ENCODE measurements around the gene NPAS2.

NPAS2 gene

DNA sequence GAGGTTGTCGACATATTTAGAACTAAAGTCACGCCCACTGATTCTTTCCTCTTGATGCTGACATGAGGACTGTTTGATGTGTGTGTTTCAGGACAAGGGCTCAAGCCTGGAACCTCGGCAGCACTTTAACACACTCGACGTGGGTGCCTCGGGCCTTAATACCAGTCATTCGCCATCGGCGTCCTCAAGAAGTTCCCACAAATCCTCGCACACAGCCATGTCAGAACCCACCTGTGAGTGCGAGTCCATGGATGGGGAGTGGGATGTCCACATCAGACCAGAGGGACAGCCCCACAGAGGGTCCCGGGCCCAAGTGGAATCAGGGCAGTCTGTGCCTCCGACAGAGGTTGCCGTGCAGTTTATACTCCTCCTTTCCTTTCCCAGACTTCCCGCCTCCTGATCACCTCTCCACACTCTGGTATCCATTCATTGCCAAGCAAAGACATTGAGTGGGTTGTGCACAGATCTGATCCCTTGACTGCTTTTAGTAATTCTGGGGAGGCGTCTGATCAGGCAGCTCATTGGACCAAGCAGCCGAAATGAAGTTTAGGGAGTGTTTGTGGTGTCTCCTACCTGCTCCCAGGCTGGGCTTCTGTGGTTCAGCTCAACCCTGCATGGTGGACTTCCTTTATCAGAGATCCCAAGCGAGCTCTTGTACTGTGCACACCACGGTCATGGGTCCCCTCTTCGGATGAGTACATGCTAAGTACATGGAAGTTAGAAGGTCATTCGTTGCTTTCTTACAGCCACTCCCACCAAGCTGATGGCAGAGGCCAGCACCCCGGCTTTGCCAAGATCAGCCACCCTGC is 155.0 kb downstream of the NPAS2 start:
- no peak for DNase-seq

DNA sequence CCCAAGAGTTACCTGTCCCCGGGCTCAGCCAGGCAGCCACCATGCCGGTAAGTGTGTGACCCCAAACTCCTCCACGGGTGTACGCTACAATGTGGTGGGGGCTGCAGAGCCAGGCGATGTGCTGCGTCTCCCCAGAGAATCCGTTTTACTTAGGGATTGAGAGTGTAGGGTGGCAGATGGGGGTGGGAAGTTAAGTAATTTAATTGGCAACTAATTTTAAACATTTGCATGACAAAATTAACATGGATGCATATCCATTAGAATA is 155.5 kb downstream of the NPAS2 start:
- no peak for DNase-seq

DNA sequence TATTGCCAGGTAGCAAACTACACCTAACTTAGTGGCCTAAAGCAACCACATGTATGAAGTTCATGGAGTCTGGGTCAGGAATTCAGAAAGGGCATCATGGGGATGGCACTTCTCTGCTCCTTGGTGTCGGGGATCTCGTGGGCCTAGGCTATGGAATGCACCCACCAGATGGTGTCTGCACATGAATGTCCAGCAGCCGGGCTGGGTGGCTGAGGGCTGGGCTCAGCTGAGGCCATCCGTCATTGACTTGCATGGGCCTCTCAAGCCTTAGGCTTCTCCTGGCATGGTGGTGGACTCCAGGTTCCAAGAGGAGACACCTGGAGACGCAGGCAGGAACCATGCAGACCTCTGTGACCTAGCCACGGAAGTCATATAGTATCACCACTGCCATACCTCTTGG is 156.1 kb downstream of the NPAS2 start:
- no peak for DNase-seq

DNA sequence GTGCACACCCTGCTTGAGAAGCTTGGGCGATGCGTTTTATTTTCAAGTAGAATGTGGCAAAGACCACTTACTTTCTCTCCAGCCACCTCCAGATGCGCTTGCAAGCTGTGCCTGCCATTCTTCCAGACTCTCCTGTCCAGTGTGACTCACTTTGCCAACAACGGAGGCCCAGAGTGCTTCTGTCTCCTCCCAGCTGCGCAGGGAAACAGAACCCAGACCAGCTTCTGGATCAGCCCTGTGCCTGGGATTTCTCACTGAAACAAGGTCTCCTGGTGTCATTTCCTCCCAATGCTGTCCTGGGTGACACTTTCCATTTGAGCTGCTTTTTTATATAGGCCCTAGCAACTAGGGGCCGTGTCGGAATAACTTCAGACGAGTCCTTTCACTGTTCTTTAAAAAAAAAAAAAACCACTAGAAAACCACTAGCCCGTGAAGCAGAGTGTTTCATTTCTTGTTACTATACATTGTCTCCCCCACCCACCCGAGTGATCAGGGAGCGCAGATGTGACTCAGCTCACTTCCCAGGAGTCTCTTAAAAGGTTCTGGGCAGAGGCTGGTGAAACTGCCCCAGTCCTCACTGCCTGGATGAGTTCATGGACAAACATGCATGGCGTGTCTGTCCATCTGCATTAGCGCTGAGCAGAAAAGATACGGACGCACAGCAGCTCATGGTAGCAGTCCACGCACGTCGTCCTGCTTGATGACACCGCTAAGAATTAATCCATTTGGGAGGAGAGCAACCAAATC is 156.9 kb downstream of the NPAS2 start:
- DNase-seq = no peak

DNA sequence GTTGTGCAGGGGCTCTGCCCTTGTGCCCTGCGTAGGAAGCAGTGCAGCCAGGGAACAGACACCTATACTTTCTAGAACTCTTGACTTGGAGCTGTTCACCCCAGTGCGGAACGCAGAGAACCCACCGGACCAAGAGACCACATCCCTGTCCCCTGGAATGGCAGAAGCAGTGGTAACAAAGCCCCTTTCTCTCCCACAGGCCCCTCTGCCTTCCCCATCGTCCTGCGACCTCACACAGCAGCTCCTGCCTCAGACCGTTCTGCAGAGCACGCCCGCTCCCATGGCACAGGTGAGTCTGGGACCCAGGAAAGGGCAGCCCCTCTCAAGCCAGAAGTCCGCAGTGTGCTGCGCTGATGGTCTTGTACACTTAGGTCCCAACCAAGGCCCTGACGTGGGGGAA is 157.6 kb downstream of the NPAS2 start:
- no peak for DNase-seq

DNA sequence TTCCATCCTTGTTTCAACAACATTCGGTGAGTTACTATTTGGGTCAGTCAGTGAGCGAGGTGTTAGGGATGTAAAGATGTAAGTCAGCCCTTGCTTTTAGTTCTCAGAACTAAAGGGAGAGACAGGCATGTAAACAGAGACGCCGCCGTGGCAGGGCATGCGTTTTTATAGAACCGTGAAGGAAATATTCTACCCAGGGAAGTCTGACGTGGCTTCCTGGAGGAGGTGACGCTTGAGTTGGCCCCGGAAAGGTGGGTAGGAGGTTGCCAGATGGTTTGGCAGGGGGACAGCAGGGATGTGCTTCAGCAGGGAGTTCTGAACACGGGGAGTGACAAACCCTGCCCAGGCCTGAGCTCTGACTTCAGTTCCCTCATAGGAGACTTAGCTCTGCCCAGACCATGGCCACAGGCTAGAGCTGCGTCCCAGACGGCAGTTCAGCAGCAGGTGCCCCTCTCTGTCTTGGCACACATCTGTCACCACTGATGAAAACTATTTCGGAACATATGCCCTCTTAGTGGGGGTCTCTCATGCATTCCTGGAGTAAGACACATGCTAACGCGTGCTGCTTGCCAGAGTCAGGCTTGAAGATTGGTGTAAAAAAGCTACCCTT is 158.7 kb downstream of the NPAS2 start:
- no peak for DNase-seq

DNA sequence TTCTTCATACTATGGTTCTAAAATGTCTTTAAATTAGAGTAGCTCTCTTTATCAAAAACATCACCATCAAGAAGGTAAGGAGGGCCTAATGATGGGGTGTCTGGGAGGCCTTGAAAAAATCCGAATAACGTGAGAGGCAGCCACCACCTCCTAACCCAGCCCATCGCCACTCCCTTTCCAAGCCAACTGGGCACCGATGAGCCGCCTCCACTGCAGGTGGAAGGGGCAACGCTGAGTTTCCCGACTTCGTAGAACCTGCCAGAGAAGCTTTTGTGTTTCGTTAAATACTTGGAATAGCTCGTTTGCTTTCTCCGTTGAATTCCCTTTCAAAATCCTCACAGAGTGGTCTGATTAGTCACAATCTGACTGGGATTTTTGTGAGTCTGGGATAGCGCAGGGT is 160.1 kb downstream of the NPAS2 start:
- DNase-seq = no peak

DNA sequence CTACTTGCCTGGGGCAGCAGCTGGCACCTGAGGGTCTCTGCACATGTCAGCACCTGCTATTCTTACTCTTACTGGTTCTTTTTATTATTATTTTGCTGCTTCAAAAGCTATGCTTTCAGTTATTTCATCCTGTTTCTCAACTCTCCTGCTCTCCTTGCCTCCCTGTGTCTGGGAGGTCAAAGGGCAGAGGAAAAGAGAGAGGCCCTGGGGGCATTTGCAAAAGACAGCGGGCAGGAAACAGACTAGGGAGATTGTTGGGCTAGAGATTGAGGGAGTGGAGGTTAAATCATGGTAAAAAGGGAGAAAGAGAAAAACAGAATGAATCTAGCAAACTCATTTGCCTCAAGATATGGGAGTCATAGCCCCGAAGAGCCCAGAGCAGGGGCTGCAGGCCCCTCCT is 161.1 kb downstream of the NPAS2 start:
- DNase-seq = no peak

DNA sequence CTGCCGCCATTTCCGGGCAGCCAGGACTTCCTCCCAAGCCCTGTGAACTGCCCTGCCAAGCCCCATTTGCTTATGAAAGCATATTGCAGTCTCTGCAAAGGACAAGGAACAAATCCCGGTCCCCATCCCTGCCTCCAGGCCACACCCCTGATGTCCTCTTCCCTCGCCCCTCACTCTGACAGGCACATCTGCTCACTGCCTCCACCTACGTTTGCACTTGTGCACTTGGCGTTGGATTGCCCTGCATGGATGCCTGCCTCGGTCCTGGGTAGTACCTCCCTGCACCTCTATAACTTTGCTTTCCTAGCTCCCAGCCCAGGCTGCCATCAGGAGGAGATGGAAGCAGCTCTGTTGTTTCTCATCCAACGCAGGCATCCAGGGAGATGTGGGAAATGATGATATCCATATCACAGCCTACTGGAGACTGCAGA is 162.5 kb downstream of the NPAS2 start:
- DNase-seq = no peak

DNA sequence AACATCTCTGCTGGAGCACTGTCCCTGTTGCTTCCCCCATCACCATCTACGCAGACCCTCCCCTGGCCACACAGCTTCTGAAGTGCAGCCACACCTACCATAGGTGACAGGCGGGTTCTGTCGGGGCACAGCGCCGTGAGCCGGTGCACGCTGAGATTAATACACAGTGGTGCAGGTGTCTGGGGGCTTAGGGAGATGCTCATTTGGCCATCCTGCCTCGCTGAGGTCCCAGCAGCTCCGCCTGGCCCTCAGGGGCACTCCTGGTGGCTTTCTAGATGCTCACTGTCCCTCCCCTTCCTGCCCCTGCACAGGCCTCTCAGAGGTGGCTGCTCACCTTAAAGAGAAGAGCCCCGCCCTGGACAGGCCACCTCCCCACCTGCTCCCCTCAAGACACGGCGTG is 163.3 kb downstream of the NPAS2 start:
- no peak for DNase-seq

DNA sequence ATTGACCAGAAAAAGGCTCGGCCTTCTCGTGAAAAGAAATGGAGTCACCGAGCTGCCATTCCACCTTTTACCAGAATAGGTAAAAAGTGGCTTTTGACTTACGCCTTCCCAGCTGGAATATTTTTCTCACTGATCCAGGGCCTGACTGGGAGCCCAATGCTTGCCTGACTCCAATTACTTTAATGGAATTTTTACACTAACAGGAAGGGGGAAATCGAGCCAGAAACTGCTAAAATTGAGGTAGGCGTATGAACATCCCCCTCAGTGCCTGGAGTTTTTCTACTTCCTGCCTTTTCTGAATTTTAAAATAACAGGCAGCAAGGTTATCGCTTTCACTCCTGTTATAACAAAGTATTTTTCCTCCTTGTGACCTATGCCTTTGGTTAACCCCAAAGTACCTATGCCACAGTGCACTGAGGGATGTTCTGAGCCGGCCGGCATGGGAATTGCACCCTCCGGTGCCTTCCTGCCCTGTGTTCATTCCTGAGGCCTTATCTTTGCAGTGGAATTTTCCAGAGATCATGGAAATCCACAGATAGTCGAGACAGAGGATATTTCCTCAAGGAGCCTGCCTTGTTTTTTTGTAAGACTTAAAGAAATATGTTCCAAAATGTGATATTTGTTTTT is 163.9 kb downstream of the NPAS2 start:
- no peak for DNase-seq

DNA sequence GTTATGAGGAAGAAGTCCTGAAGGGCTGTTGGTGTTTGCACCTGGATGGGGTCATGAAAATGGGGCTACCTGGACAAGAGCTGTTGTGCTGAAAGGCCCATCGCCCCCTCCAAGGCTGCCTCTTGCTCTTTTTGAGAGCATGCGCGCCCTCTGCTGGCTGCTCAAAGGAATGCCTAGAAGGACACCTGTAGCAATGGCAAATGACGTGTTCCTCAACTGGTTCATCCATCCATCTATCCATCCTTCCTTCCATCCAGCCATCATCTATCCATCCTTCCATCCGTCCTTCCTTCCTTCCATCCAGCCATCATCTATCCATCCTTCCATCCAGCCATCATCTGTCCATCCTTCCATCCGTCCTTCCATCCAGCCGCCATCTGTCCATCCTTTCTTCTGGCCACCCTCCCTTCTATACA is 165.0 kb downstream of the NPAS2 start:
- DNase-seq = no peak

DNA sequence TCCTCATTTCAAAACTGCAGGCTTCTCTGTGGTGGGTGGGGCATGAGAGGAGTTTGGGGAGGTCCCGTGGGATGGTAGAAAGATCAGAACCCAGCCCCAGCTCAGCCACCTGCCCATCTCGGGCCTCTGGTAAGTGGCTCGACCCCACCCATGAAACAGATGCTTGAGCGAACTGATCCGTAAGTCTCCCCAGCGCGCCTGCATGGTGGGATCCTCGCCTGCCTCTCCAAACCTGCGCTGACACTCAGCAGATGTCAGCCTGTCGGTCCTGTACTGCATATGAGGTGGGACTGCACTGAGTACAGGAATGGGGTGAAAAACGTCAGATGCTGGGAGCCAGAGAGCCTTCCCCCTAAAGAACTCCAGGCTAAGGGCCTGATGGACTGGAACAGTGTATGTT is 166.2 kb downstream of the NPAS2 start:
- no peak for DNase-seq

DNA sequence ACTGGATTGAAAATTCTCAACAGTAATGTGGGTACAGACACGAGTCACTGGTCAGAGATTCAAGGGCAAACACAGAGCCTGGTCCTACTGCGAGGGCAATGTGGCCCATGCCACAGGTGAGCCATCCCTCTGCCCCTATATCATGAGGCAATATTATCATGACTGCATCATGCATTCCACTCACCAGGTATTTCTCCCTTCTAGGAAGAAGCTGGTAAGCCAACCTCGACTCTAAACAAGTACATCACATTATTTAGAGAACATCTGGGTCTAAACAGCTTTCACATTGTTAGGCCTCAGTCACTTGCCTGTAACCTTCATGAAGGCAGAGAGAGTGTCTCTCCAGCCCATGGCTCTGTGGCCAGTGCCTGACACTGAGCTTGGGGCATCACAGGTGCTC is 167.6 kb downstream of the NPAS2 start:
- DNase-seq = no peak

DNA sequence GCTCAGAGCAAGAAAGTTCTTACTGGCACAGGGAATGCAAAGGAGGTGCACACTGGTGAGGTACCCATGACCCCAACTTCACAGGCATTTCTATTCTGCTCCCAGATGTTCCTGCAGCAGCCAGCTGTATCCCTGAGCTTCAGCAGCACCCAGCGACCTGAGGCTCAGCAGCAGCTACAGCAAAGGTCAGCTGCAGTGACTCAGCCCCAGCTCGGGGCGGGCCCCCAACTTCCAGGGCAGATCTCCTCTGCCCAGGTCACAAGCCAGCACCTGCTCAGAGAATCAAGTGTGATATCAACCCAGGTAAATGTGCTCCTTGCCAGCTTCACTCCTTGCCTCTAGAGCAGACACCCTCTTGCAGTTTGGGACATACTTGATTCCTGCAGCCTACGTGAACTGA is 168.0 kb downstream of the NPAS2 start:
- no peak for DNase-seq

DNA sequence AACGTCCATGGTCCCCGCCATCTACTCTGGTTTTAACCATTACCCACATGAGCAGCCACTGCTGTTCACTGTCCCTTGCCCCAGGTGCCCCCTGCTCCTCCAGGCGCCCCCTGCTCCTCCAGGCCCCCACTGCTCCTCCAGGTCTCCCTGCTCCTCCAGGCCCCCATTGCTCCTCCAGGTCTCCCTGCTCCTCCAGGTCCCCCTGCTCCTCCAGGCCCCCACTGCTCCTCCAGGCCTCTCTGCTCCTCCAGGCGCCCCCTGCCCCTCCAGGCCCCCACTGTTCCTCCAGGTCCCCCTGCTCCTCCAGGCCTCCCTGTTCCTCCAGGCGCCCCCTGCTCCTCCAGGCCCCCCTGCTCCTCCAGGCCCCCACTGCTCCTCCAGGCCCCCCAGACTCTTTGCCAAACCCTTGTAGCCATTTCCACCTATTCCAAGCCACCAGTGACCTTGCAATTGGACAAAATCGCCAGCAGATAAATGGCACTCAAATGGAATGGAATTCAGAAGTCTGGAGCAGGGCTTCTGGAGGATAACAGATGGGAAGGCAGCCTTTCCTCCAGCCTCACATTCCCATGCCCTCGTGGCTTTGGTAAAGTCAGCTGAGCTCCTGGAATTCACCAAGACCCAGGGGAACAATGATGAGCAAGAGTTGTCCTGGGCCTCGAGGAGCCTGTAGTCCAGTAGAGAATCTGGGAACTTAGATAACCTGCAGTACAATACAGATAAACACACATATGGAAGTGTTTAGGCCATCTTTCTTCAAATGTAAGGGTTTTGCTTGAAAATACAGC is 168.9 kb downstream of the NPAS2 start:
- no peak for DNase-seq

DNA sequence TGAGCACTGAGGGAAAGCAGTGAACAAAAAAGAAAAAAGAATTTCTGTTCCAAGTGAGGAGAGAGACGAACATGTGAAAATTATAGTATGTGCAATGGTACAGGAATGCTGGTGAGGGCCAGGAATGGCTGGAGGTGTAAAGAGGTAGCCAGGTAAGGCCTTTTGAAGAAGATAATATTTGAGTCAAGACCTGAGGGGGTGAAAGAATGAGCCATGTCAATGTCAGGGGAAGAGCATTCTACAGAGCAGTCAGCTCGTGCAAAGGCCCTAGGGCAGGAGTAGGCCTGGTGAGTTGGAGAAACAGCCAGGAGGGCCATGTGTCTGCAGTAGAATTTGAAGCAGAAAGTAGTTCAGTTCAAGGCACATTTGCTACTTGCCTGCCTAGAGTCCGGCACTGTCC is 169.7 kb downstream of the NPAS2 start:
- DNase-seq = no peak

DNA sequence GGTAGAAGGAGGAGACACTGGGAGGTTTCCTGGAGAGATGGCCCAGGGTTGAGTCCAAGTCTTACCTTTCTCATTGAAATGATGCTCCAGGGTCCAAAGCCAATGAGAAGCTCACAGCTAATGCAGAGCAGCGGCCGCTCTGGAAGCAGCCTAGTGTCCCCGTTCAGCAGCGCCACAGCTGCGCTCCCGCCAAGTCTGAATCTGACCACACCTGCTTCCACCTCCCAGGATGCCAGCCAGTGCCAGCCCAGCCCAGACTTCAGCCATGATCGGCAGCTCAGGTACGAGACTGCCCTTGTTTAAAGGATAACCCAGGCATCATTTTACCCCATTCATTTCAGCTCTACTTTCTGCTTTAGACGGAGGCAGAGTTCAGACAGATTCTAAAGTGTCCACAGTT is 170.2 kb downstream of the NPAS2 start:
- DNase-seq = no peak

DNA sequence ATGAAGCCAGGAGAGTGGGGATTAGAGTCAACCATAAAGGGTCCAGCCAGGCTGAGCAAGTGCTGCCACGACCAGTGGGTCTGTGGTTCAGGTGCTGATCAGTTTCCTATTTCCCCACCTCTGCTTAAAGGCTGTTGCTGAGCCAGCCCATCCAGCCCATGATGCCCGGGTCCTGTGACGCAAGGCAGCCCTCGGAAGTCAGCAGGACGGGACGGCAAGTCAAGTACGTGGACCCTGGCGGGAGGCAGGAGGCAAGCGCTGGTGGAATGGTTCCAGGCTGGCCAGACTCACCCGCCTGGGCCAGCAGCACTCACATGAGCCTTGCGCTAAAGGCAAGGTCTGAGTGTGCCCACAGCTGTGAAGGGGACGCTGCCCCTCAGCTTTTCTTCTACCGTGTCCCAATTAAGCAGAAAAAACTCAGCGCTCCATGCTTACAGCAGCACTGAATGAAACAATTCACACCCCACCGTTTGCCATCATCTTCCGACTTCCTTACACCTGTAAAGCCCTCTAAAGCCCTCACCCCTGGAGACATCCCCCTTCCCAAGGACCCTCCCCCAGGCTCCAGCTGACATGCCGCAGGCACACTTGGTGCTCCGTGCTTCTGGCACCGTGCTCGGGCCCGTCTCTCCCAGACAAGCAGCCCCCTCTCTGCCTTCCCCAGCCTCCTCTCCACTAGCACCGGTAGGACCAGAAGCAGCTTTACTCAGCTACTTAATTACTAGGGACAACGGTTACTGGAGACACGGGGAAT is 170.9 kb downstream of the NPAS2 start:
- no peak for DNase-seq

DNA sequence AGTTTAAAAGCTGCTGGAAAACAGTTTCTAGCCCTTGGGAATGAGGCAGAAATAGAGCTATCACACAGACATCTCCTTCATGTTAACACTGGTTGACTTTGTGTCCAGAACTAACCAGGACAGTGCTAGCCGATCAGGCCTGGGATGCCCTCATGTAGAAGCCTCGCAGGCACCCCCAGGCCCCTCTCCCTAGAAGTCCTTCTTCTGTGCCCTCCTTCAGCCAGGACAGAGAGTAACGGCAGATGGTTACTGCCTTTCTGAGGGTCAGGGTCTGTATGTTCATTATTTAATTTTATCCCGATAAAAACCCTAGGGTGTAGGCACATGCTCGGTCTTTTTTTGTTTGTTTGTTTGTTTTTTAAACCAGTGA is 171.4 kb downstream of the NPAS2 start:
- DNase-seq = no peak

DNA sequence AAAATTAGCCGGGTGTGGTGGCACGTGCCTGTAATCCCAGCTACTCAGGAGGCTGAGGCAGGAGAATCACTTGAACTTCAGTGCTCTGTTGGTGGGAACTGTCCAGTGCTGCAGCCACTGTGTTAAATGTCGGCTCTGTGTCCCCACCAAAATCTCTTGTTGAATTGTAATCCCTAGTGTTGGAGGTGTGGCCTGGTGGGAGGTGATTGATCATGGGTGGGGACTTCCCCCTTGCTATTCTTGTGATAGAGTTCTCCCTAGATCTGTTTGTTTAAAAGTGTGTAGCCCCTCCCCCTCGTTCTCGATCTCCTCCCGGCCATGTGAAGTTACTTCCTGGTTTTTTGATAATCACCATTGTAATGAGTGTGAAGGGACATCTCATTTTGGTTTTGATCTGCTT is 172.3 kb downstream of the NPAS2 start:
- DNase-seq = no peak

DNA sequence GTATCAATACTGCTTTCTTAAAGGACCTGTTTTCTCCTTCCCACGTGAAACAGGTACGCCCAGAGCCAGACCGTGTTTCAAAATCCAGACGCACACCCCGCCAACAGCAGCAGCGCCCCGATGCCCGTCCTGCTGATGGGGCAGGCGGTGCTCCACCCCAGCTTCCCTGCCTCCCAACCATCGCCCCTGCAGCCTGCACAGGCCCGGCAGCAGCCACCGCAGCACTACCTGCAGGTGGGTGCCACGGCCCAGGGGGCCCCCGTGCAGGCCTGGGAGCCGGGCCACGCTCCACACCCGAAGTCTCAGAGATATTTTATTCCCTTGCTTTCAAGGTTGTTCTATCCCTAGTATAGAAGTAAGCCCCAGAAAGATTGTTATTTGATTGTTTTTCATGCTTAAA is 173.4 kb downstream of the NPAS2 start:
- DNase-seq = no peak
